Retinal pigment epithelial cell (primary cell): ENCODE measurements around the gene KANK2.

Experiments used
- DNase-seq: peaks from one replicate; pipeline ENCODE4 v3.0.0-alpha.2; 2010; ENCODE audit warnings: low read depth
- H3K4me3 ChIP-seq: 2 replicates; pipeline ENCODE4 v1.5.1; 2011; ENCODE audit warnings: mild to moderate bottlenecking, low read length, control low read depth, moderate library complexity
- CTCF ChIP-seq: conservative IDR thresholded peaks from 2 replicates; pipeline ENCODE4 v1.5.1; 2011; ENCODE audit warnings: low read depth, low read length, control low read depth, inconsistent platforms

The KANK2 gene

GRCh38 chr19:11225815-11226214, 28.5 kb upstream of the KANK2 start:
- DNase-seq: no peak
- no peak for TF ChIP-seq CTCF
- no peak overlapping the region for H3K4me3 ChIP-seq

GRCh38 chr19:11225172-11225571, 27.8 kb upstream of the KANK2 start:
- DNase-seq: no peak
- no peak for TF ChIP-seq CTCF
- H3K4me3 ChIP-seq: no peak overlapping the region

GRCh38 chr19:11224429-11224828, 27.1 kb upstream of the KANK2 start:
- no peak for DNase-seq
- TF ChIP-seq CTCF: no peak
- no peak overlapping the region for H3K4me3 ChIP-seq

- no peak overlapping the region for H3K4me3 ChIP-seq
- no peak for TF ChIP-seq CTCF
- no peak for DNase-seq
Observed at GRCh38 chr19:11223200-11223599, 25.9 kb upstream of the KANK2 start.

- no peak for DNase-seq
- no peak overlapping the region for H3K4me3 ChIP-seq
- no peak for TF ChIP-seq CTCF
Observed at GRCh38 chr19:11221082-11221598, 23.8 kb upstream of the KANK2 start.

GRCh38 chr19:11214387-11214786, 17.0 kb upstream of the KANK2 start:
- H3K4me3 ChIP-seq: no peak overlapping the region
- TF ChIP-seq CTCF: no peak
- DNase-seq: no peak

- H3K4me3 ChIP-seq: no peak overlapping the region
- DNase-seq: no peak
- no peak for TF ChIP-seq CTCF
Observed at GRCh38 chr19:11210656-11210928, 13.2 kb upstream of the KANK2 start.
